Measurements from ENCODE around the gene GOLGA6L25. TPM values are rescaled to one million over a fixed set of nuclear protein-coding genes. Genes with fewer than 3 reads are reported as not detected.
A peak's percentile ranks its signal among the peaks of the same experiment; 100 is the strongest.
"Not testable (repeated sequence)": the region's sequence is repeated elsewhere in the genome, so short reads cannot be mapped to it uniquely, and the experiment has no call there.

The GOLGA6L25 gene, protein sequence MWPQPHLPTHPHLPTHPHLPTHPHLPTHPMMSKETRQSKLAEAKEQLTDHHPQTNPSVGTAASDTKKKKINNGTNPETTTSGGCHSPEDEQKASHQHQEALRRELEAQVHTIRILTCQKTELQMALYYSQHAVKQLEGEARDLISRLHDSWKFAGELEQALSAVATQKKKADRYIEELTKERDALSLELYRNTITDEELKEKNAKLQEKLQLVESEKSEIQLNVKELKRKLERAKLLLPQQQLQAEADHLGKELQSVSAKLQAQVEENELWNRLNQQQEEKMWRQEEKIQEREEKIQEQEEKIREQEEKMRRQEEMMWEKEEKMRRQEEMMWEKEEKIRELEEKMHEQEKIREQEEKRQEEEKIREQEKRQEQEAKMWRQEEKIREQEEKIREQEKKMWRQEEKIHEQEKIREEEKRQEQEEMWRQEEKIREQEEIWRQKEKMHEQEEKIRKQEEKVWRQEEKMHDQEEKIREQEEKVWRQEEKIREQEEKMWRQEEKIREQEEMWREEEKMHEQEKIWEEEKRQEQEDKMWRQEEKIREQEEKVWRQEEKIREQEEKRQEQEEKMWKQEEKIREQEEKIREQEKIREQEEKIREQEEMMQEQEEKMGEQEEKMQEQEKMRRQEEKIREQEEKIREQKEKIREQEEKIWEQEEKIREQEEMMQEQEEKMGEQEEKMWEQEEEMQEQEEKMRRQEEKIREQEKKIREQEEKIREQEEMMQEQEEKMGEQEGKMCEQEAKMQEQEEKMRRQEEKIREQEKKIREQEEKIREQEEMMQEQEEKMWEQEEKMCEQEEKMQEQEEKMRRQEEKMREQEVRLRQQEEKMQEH
- not detected in 2 replicates for total RNA-seq (2014; rRNA removed; shearing (Covaris generic))

DNA sequence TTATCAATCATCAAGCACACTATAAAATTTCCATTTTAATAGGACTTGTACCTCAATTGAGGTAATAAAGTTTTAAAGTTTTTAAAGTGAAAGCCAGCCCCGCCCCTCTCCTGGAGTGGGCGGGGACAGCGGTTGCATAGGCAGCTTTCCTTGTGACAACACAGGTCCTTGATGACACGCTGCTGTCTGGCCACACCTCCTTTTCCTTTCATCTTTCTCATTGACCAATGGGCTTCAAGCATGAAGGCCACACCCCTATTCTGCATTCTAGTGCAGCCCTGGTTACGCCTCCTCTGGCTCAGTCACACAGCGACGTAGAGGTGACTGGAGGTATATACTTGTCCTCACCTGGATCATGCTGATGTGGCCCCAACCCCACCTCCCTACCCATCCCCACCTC, at the start of gene GOLGA6L25:
TSS of gene GOLGA6L25 (plus strand) at position 301 of the 400 bp plus-strand sequence. CDS start at position 362, 61 bp downstream.
- DNase-seq (ENCODE audit: low spot score) = not testable (repeated sequence)

DNA sequence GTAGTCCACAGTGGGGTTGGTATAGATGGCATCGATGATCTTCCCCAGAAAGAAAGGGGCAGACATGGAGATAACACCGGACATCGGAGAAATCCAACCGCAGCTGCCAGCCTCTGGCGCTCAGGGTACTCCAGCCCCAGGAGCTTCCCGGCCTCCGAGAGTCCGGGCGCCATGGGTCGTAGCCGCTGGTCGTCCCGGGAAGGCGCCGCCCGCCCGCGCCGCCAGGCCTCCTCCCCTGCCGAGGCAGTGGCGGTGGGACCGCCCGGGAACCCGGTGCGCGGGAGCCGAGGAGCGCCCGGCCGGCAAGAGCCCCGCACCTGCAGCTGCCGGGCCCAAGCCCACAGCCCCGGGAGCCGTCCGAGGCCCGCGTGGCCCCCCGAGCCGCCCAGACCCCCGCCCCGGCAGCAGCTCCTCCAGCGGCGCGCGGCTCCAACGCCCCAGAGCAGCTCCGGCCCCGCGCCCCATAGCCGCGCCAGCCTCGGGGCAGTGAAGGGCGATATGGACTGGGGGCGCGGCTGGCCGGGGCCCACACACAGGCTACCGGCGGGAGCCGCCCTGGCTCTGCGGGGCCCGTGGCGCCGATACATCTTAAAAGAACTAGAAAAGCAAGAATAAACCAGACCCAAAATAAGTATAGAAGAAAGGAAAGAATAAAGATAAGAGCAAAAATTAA, 45.0 kb upstream of the GOLGA6L25 start:
- not testable (repeated sequence) for DNase-seq (ENCODE audit: low spot score)

DNA sequence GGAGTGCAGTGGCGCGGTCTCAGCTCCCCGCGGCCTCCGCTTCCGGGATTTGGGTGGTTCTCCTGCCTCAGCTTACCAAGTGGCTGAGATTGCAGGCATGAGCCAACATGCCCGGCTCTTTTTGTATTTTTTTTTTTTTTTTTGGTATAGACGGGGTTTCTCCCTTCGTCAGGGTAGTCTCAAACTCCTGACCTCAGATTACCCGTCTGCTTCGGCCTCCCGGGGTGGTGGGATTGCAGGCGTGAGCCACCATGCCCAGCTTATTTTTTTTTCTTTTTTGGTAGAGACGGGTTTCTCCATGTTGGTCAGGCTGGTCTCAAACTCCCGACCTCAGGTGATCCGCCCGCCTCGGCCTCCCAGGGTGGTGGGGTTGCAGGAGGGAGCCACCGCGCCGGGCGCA, 39.2 kb upstream of the GOLGA6L25 start:
- DNase-seq (ENCODE audit: low spot score) = not testable (repeated sequence)

DNA sequence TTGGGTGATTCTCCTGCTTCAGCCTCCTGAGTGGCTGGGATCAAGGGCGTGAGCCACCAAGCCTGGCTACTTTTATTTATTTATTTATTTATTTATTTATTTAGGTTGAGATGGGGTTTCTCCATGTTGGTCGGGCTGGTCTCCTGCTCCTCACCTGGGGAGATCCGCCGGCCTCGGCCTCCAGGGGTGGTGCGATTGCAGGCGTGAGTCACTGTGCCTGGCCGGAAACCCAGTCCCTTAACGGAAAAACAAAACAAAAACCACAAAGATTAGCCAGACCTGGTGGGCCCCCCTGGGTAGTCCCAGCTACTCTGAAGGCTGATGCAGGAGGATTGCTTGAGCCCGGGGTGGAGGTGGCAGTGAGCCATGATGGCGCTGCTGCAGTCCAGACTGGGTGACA, 38.2 kb upstream of the GOLGA6L25 start:
- not testable (repeated sequence) for DNase-seq (ENCODE audit: low spot score)

DNA sequence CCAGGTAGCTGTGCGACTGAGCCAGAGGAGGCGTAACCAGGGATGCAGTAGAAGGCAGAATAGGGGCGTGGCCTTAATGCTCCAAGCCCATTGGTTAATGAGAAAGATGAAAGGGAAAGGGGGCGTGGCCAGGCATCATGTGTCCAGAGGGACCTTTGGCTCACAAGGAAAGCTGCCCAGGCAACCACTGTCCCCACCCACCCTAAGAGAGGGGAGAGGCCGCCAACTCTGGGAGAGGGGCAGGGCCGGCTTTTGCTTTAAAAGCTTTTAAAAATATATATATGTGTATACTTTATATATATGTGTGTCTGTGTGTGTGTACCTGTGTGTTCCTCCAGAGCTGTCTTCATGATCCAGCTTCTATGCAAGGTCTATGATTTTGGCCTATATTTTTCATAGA, 20.4 kb upstream of the GOLGA6L25 start, which contains the start of gene GOLGA8G:
TSS of gene GOLGA8G (minus strand) at position 18 of the 400 bp plus-strand sequence. CDS start 62 bp downstream, outside the sequence.
- DNase-seq (ENCODE audit: low spot score) = peak; percentile 0

DNA sequence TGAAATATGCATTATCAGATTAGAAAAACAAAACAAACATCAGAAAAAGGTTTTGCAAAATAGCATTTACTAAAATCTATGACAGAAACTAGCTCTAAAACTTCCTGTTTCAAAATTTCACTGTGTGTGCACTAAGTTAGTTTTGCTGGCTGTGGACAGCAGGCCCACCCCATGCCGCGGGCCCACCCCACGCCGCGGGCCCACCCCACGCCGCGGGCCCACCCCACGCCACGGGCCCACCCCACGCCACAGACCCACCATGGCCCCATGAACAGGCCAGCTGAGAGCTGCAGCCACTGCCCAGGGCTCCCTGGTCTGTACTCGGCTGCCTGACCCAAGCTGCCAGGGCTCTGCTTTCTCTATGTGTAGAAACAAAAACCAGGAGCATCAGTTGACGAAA, 20.0 kb downstream of the GOLGA6L25 start:
- not testable (repeated sequence) for DNase-seq (ENCODE audit: low spot score)

DNA sequence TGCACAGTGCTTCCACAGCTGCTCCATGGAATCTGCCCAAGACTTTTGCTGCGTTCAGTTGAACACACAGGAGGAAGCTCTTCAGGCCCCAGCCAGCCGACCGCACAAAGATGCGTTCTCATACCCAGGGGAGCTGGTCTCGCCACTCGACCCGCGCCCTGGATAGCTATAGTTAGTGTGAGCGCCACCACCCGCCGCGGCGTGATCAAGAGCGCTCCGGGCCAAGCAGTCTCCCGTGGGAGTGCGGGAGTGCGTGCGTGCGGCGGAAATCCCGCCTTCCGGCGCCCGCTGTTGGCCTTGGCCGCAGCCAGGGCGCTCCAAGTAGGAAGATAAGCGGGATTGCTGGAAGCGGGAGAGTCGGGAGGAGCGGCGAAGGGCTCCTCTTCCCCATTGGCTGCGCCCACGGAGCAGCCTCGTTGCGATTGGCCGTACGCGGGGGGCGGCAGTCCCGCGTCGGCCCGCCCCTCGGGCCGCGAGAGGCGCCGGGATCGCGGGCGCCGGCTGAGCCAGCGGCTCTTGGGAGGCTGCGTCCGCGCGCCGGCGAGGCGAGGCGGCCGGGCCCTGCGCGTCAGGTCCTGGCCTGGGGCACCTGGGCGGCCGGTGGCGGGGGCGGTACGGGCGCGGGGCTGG, 35.7 kb downstream of the GOLGA6L25 start:
- DNase-seq (ENCODE audit: low spot score) = not testable (repeated sequence)

DNA sequence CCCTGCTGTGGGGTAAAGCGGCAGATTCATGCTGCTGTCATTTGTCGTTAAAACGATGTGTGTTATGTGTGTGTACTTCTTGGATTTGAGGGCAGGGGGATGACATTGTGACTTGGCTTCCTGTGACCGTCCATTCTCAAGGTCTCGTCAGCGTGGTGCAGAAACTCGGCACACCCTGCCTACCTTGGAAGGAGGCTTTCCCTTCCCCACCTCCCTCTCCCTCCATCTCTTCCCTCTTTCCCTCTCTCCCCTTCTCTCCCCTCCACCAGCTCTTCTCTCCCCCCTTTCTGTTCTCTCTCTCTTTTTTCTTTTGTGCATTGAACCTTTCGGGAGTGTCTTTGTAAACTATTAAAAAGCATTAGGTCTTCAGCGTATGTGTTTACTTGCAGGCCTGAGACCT, 36.4 kb downstream of the GOLGA6L25 start:
- DNase-seq (ENCODE audit: low spot score) = not testable (repeated sequence)

DNA sequence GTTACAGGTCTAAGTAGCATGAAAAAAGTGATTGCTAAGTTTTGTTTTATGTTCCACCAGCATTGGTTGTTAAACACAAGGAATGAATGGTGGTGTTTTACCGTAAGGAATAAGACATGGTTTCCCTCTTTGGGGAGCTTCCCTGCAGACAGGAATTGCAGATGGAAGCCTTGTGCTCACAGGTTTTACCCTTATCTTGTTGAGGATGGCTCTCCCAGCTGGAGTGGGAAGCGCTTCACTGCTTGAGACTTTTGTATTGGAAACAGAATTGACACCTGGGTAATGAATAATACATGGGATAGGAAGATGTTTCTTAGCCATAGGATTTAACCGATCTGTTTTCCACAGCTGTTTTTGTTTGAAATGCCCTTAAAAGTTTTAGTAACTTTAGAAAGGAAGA, 39.0 kb downstream of the GOLGA6L25 start:
- DNase-seq (ENCODE audit: low spot score) = not testable (repeated sequence)

DNA sequence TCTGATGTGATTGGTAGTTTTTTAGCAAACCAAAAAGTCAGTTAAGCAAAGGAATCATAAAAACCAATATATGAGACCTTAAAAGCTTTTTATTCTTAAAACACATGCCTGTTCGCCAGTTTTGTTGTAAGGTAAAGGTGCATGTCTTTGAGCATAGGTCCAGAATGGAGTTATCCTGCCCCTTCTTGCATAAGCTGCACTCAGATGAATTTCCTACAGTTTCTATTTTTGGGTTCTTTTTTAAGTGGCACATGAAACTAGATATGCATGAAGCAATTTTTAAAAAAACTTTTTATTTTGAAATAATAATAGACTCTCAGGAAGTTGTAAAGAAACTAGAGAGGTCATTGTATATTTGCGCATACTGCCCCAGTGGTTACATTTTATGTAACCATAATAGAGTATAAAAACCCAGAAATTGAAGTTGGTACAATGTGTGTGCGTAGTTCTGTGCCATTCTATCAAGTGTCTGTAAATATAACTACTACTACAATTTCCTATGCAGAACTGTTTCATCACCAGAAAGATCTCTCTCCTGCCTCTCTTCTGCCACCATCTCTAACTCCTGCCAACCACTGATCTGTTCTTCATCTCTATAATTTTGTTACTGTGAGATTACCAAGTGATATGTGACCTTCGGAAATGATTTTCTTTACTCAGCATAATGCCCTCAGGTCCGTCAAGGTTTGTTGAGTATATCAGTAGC, 40.2 kb downstream of the GOLGA6L25 start:
- DNase-seq (ENCODE audit: low spot score) = not testable (repeated sequence)

DNA sequence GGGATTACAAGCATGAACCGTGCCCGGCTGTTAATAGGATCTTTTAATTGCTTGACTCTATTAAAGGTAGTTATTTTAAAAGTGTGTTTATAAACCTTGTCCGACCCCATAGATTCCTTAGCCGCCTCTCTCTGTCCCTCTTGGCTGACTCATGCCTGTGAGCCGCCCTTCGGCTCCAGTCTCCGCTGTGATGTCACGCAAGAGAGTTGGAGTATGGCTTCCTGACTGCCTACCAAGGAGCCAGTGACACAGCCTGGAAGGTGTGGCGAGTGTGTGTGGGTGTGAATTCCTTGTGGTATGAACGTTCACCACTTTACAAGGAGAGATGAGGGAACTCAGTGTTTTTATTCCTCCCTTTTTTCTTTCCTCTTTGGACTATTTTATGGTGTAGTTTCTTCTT, 44.1 kb downstream of the GOLGA6L25 start:
- DNase-seq (ENCODE audit: low spot score) = not testable (repeated sequence)

DNA sequence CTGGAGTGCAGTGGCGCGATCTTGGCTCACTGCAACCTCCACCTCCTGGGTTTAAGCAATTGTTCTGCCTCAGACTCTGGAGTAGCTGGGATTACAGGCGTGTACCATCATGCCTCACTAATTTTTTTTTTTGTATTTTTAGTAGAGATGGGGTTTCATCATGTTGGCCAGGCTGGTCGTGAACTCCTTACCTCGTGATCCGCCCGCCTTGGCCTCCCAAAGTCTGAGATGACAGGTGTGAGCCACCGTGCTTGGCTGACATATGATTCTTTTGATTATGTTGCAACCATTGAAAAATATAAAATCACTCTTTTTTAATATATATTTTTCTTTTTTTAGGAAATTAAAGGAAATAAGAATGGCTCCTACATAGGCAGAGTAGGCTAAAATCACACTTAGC, 44.8 kb downstream of the GOLGA6L25 start:
- DNase-seq (ENCODE audit: low spot score) = not testable (repeated sequence)

DNA sequence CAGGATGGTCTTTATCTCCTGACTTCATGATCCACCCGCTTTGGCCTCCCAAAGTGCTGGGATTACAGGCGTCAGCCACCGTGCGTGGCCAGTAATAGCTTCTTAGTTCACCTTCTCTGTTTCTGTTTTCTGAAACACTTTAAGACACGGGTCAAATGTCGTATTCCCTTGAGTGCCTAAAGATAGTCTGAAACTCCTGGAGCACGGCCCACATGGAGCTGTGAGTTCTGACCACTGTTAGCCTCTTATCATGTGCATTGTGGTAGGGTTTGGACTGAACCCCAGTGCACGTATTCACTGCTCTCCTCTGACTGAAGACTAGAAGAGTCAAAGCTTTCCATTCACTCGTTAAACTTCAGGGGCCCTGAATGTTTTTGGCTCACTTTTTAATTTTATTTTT, 48.8 kb downstream of the GOLGA6L25 start:
- DNase-seq (ENCODE audit: low spot score) = not testable (repeated sequence)

Small RNA genes lying within 50 kb of the gene (small RNA-seq; reads per million reads assigned to genes)
- gene AC138749.2 (not detected), gene RF00017 (not detected)

Other genes with a start within 250 kb of the GOLGA6L25 start
- 82.9 and 84.9 TPM in 2 replicates for gene HERC2, start 231.4 kb upstream of the GOLGA6L25 start, total RNA-seq (2014; rRNA removed; shearing (Covaris generic))
- gene GOLGA6L24, start 195.5 kb upstream of the GOLGA6L25 start, total RNA-seq (2014; rRNA removed; shearing (Covaris generic)) = not detected in 2 replicates
- 0.03 TPM in 1 of 2 replicates, not detected in the other for gene GOLGA8F, start 174.9 kb upstream of the GOLGA6L25 start, total RNA-seq (2014; rRNA removed; shearing (Covaris generic))
- gene GOLGA8G, start 20.6 kb upstream of the GOLGA6L25 start, total RNA-seq (2014; rRNA removed; shearing (Covaris generic)) = not detected in 2 replicates
- gene GOLGA8M, start 158.9 kb downstream of the GOLGA6L25 start, total RNA-seq (2014; rRNA removed; shearing (Covaris generic)) = not detected in 2 replicates

All from HT-29 (cell line).